Stimulated activated CD8-positive, alpha-beta memory T cell treated with anti-CD3 and anti-CD28 coated beads, Interleukin-12 subunit alpha, Interleukin-12 subunit beta, amount 100 ng/mL, for 4 hours (primary cell): ENCODE data around the gene TMEM222.

Source experiments
- DNase-seq: peaks from one replicate; pipeline ENCODE4 v3.0.0-alpha.2; 2020; ENCODE audit warnings: low read depth

TMEM222 gene

GRCh38 chr1:27342391-27342777, 20.4 kb downstream of the TMEM222 start:
- no peak for DNase-seq

GRCh38 chr1:27342778-27343638, 21.0 kb downstream of the TMEM222 start:
- DNase-seq: peak; percentile 66

- DNase-seq: no peak
Measured at GRCh38 chr1:27343639-27344025, 21.7 kb downstream of the TMEM222 start.

GRCh38 chr1:27345272-27345671, 23.3 kb downstream of the TMEM222 start:
- no peak for DNase-seq

- no peak for DNase-seq
Measured at GRCh38 chr1:27346357-27346756, 24.4 kb downstream of the TMEM222 start.

GRCh38 chr1:27346991-27347624, 25.1 kb downstream of the TMEM222 start:
- no peak for DNase-seq

GRCh38 chr1:27348861-27349783, 27.2 kb downstream of the TMEM222 start:
- no peak for DNase-seq

GRCh38 chr1:27349784-27350662, 28.1 kb downstream of the TMEM222 start:
- DNase-seq: no peak

- DNase-seq: no peak
Measured at GRCh38 chr1:27350663-27351540, 28.9 kb downstream of the TMEM222 start.

GRCh38 chr1:27351541-27352107, 29.7 kb downstream of the TMEM222 start:
- DNase-seq: no peak

- no peak for DNase-seq
Measured at GRCh38 chr1:27353166-27353565, 31.2 kb downstream of the TMEM222 start.

- no peak for DNase-seq
Measured at GRCh38 chr1:27353629-27354028, 31.7 kb downstream of the TMEM222 start.

GRCh38 chr1:27355683-27356082, 33.7 kb downstream of the TMEM222 start:
- DNase-seq: no peak

GRCh38 chr1:27356277-27356618, 34.3 kb downstream of the TMEM222 start:
- DNase-seq: no peak

- DNase-seq: no peak
Measured at GRCh38 chr1:27356619-27357280, 34.8 kb downstream of the TMEM222 start.

GRCh38 chr1:27357281-27358037, 35.5 kb downstream of the TMEM222 start:
- peak; percentile 67 for DNase-seq

- no peak for DNase-seq
Measured at GRCh38 chr1:27358038-27358927, 36.3 kb downstream of the TMEM222 start.

GRCh38 chr1:27358928-27359313, 37.0 kb downstream of the TMEM222 start:
- DNase-seq: no peak
